Liver (tissue), 3 donors: ENCODE data around the gene NMNAT1.

Experiments used
- EGR1 ChIP-seq, 2 donors: IDR thresholded peaks; 2 replicates each; pipeline ENCODE4 v1.6.1; 2016 to 2018; ENCODE audit warnings: antibody characterized with exemption in 2 of 2, low read depth in 2 of 2
- HNF4G ChIP-seq: IDR thresholded peaks from 2 replicates; pipeline ENCODE4 v1.6.1; 2016; ENCODE audit warnings: antibody characterized with exemption
- JUND ChIP-seq, 2 donors: IDR thresholded peaks; 2 replicates each; pipeline ENCODE4 v1.6.1; 2016; ENCODE audit warnings: antibody characterized with exemption in 2 of 2
- RXRA ChIP-seq, 2 donors: IDR thresholded peaks; 2 replicates each; pipeline ENCODE4 v1.6.1; 2017 to 2018; ENCODE audit warnings: antibody characterized with exemption in 2 of 2, mild to moderate bottlenecking in 1 of 2
- SP1 ChIP-seq: IDR thresholded peaks from 2 replicates; pipeline ENCODE4 v1.6.1; 2018; ENCODE audit warnings: antibody characterized with exemption, mild to moderate bottlenecking
- TAF1 ChIP-seq: conservative IDR thresholded peaks from 2 replicates; pipeline ENCODE4 v1.6.1; 2016; ENCODE audit warnings: antibody characterized with exemption, mild to moderate bottlenecking
- TF ChIP-seq, protein P1 (sequence below): fragments of 150-350 bp; IDR thresholded peaks from 2 replicates; pipeline ENCODE4 v1.5.1; 2017; ENCODE audit warnings: improper control_type of control experiment, low read depth, low read length; ENCODE audit not compliant: missing input control
- TF ChIP-seq, protein P2 (sequence below): IDR thresholded peaks from 2 replicates; pipeline ENCODE4 v1.6.1; 2016; ENCODE audit warnings: antibody characterized with exemption, mild to moderate bottlenecking
- TF ChIP-seq, protein P3 (sequence below): IDR thresholded peaks from 2 replicates; pipeline ENCODE4 v1.6.1; 2016; ENCODE audit warnings: antibody characterized with exemption
- donor health status: healthy.
- donor health status: healthy.

DNA sequence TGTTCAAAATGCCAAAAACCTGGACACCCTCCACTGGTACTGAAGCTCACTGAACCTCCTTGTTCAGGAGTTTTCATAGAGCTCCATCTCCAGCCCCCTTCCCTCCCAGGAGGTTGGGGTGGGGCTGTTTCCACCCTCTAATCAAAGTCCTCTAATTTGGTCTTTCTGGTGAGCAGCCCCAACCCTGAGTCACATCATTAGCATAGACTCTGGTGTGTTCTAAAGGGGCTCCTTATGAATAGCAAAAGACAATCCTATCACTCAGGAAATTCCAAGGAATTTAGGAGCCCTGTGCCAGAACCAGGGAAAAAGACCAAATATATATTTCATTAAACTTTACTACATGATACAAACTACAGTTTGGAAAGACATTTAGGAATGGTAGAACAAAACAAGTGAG, 76.3 kb downstream of the NMNAT1 start:
- TF ChIP-seq, protein P1, sequence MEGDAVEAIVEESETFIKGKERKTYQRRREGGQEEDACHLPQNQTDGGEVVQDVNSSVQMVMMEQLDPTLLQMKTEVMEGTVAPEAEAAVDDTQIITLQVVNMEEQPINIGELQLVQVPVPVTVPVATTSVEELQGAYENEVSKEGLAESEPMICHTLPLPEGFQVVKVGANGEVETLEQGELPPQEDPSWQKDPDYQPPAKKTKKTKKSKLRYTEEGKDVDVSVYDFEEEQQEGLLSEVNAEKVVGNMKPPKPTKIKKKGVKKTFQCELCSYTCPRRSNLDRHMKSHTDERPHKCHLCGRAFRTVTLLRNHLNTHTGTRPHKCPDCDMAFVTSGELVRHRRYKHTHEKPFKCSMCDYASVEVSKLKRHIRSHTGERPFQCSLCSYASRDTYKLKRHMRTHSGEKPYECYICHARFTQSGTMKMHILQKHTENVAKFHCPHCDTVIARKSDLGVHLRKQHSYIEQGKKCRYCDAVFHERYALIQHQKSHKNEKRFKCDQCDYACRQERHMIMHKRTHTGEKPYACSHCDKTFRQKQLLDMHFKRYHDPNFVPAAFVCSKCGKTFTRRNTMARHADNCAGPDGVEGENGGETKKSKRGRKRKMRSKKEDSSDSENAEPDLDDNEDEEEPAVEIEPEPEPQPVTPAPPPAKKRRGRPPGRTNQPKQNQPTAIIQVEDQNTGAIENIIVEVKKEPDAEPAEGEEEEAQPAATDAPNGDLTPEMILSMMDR: no peak
- TF ChIP-seq, protein P2, sequence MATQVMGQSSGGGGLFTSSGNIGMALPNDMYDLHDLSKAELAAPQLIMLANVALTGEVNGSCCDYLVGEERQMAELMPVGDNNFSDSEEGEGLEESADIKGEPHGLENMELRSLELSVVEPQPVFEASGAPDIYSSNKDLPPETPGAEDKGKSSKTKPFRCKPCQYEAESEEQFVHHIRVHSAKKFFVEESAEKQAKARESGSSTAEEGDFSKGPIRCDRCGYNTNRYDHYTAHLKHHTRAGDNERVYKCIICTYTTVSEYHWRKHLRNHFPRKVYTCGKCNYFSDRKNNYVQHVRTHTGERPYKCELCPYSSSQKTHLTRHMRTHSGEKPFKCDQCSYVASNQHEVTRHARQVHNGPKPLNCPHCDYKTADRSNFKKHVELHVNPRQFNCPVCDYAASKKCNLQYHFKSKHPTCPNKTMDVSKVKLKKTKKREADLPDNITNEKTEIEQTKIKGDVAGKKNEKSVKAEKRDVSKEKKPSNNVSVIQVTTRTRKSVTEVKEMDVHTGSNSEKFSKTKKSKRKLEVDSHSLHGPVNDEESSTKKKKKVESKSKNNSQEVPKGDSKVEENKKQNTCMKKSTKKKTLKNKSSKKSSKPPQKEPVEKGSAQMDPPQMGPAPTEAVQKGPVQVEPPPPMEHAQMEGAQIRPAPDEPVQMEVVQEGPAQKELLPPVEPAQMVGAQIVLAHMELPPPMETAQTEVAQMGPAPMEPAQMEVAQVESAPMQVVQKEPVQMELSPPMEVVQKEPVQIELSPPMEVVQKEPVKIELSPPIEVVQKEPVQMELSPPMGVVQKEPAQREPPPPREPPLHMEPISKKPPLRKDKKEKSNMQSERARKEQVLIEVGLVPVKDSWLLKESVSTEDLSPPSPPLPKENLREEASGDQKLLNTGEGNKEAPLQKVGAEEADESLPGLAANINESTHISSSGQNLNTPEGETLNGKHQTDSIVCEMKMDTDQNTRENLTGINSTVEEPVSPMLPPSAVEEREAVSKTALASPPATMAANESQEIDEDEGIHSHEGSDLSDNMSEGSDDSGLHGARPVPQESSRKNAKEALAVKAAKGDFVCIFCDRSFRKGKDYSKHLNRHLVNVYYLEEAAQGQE: no peak
- TF ChIP-seq TAF1 (no peak), EGR1 (IDR thresholded peaks at IDR 0.05; ENCODE audit: low read depth in 2 of 2) (no peak), JUND (IDR thresholded peaks at IDR 0.05) (no peak), HNF4G (no peak), RXRA (IDR thresholded peaks at IDR 0.05) (no peak), SP1 (no peak)
- TF ChIP-seq, protein P3, sequence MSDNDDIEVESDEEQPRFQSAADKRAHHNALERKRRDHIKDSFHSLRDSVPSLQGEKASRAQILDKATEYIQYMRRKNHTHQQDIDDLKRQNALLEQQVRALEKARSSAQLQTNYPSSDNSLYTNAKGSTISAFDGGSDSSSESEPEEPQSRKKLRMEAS: no peak
